Heart right ventricle (tissue), 16 donors: ENCODE data around the gene OVOL3. TPM values are rescaled to one million over a fixed set of nuclear protein-coding genes. Genes with fewer than 3 reads are reported as not detected.

Experiments
- ATAC-seq, 8 donors: fragments of 200-7000 bp; cut with Tn5 transposase; one replicate each; pipeline ENCODE4 v1.9.1; 2020; ENCODE audit warnings: mild to moderate bottlenecking in 8 of 8, moderate library complexity in 8 of 8, moderate number of reproducible peaks in 1 of 8
- DNase-seq, 2 donors: peaks; one replicate each; pipeline ENCODE4 v3.0.0-alpha.2; 2020
- H3K27ac ChIP-seq, 10 donors: fragments of 200-600 bp; sonication (generic) in 2 of 10; one replicate each; pipeline versions ENCODE4 v1.5.0 to v1.8.0; 2020 to 2022; ENCODE audit warnings: mild to moderate bottlenecking in 3 of 10
- H3K27me3 ChIP-seq, 7 donors: fragments of 200-600 bp; one replicate each; pipeline ENCODE4 v1.8.0; 2021 to 2022; ENCODE audit warnings: mild to moderate bottlenecking in 2 of 7
- H3K36me3 ChIP-seq, 9 donors: fragments of 200-600 bp; sonication (generic) in 1 of 9; one replicate each; pipeline versions ENCODE4 v1.5.0 to v1.8.0; 2020 to 2022; ENCODE audit warnings: mild to moderate bottlenecking in 2 of 9
- H3K4me1 ChIP-seq, 9 donors: fragments of 200-600 bp; sonication (generic) in 1 of 9; one replicate each; pipeline versions ENCODE4 v1.5.0 to v1.8.0; 2020 to 2022; ENCODE audit warnings: mild to moderate bottlenecking in 4 of 9
- H3K4me3 ChIP-seq, 10 donors: fragments of 200-600 bp; sonication (generic) in 2 of 10; one replicate each; pipeline versions ENCODE4 v1.5.0 to v1.8.0; 2020 to 2022; ENCODE audit warnings: mild to moderate bottlenecking in 7 of 10, moderate library complexity in 2 of 10
- H3K9me3 ChIP-seq, 11 donors: fragments of 200-600 bp in 10 of 11; sonication (generic) in 2 of 11; one replicate each; pipeline versions ENCODE4 v1.5.0 to v1.8.0; 2013 to 2022; ENCODE audit warnings: mild to moderate bottlenecking in 2 of 11, control low read depth in 1 of 11, moderate library complexity in 1 of 11
- CTCF ChIP-seq, 9 donors: fragments of 200-600 bp; sonication (generic) in 2 of 9; IDR thresholded peaks; one replicate each; pipeline versions ENCODE4 v1.5.0 to v1.8.0; 2021 to 2022; ENCODE audit warnings: antibody characterized with exemption in 9 of 9, mild to moderate bottlenecking in 5 of 9, moderate library complexity in 1 of 9
- WGBS, 2 donors: extraction: QIAGEN DNeasy Blood & Tissue Kit; methylation state at CpG; one replicate each; pipeline ENCODE4 v1.1.7; 2013; ENCODE audit warnings: inconsistent platforms in 1 of 2; 5-methylcytosine and 5-hydroxymethylcytosine counted together
- intact Hi-C, 10 donors: fragments of 100-400 bp; cut with DNase I; formaldehyde crosslinking; loops; one replicate each; pipeline versions ENCODE4 v1.11.1 to v1.14.2; 2022
- polyA plus RNA-seq, 2 donors: library from polyadenylated mRNA; stranded (reverse); fragments of 200-250 nt; gene quantifications; one replicate each; pipeline ENCODE4 v1.2.3, GENCODE V29; 2013
- total RNA-seq, 10 donors: library from RNA; stranded (reverse); fragmentation: NEBNext Ultra II Directional in 3 of 10; extraction: Animal tissue kit (Norgen Biotek cat#: 25700) in 3 of 10; gene quantifications; one replicate each; pipeline versions ENCODE4 v1.2.1 to v1.2.4, GENCODE V29; 2021 to 2023
- donor health status: Arrhythmogenic right ventricular cardiomyopathy.
- donor health status: ischemic (EF 13 %, LVEDD 7.1; RV severe dilation, severe dysfunction).
- donor health status: healthy with polysubstance abuse.
- donor health status: DM: no; HTN: yes; CAD: no.
- donor health status: DM: no; HTN: no; CAD: no.
- donor health status: ischemic (EF 25% LVEDD 6.9; RV normal size, moderate dysfunction).
- donor health status: ischemic (EF 25% LVEDD 5.7; RV mildly dilated, moderate dysfunction).
- donor health status: healthy.
- donor health status: DM: yes; HTN: yes; CAD: no.
- donor health status: Ischemic cardiomyopathy.
- donor health status: ischemic (EF 35%, LVEDD 5.7; RV mildly dilated, moderate dysfunction).
- donor health status: nonischemic (EF 11% LVEDD 7.7; RV severe dilation, severe dysfunction).
- donor health status: DM: yes; HTN: yes; CAD: no.
- donor health status: PGD.
- donor health status: ischemic (EF 29% LVEDD 5.4; RV normal size, mild dysfunction).
- donor health status: nonischemic (EF 23%, LVEDD 6.1; RV moderate dilation, normal function).

Gene OVOL3
- total and polyA plus RNA-seq, 12 donors = not detected

- no peak for DNase-seq
- H3K4me3 ChIP-seq = no peak overlapping the region
- no peaks in the 10 kb centered on the region for H3K27me3 ChIP-seq
- no peak for TF ChIP-seq CTCF (IDR thresholded peaks at IDR 0.05)
- ATAC-seq = peak in 3 of 8 donors; percentile 34 to 51 (median 41)
- H3K9me3 ChIP-seq = no peaks in the 10 kb centered on the region
- H3K4me1 ChIP-seq = peaks cover 0 to 36% (median 7%) of the 10 kb centered on the region in 9 donors
- H3K27ac ChIP-seq = peak overlapping the region in 7 of 10 donors; percentile 17 to 68 (median 41)
- peaks cover 0 to 30% (median 0%) of the 10 kb centered on the region in 9 donors for H3K36me3 ChIP-seq
- WGBS, 2 donors = 42 to 61% methylated on average over 7 of the region's 7 CpGs
- intact Hi-C loops = no loop called here
Measured at GRCh38 chr19:36160821-36161596, 50.1 kb downstream of the OVOL3 start.

Other genes with a start within 250 kb of the OVOL3 start
- 10 to 100 TPM; 13.6 to 63.5 (median 26.0) TPM for gene APLP1, start 242.6 kb upstream of the OVOL3 start, total RNA-seq
- 10 to 100 TPM in 1 of 2 donors, 1 to 10 TPM in 1; 2.7 to 24.2 TPM for gene APLP1, start 242.6 kb upstream of the OVOL3 start, polyA plus RNA-seq
- gene NFKBID, start 210.6 kb upstream of the OVOL3 start, total RNA-seq = 1 to 10 TPM in 9 of 10 donors, under 1 TPM in 1; 0.66 to 7.8 (median 3.7) TPM
- gene NFKBID, start 210.6 kb upstream of the OVOL3 start, polyA plus RNA-seq = 1 to 10 TPM; 2.3 to 4.8 TPM
- 10 to 100 TPM in 1 of 10 donors, 1 to 10 TPM in 9; 1.7 to 22.8 (median 4.5) TPM for gene HCST, start 208.6 kb upstream of the OVOL3 start, total RNA-seq
- gene HCST, start 208.6 kb upstream of the OVOL3 start, polyA plus RNA-seq = 10 to 100 TPM; 10.6 to 17.6 TPM
- gene TYROBP, start 202.8 kb upstream of the OVOL3 start, total RNA-seq = 100 to 1,000 TPM in 1 of 10 donors, 10 to 100 TPM in 6, 1 to 10 TPM in 3; 8.4 to 122 (median 18.2) TPM
- gene TYROBP, start 202.8 kb upstream of the OVOL3 start, polyA plus RNA-seq = 10 to 100 TPM; 23.9 to 60.9 TPM
- gene LRFN3, start 174.8 kb upstream of the OVOL3 start, total RNA-seq = 1 to 10 TPM; 3.4 to 9.6 (median 5.8) TPM
- gene LRFN3, start 174.8 kb upstream of the OVOL3 start, polyA plus RNA-seq = 1 to 10 TPM; 3.7 to 8.2 TPM
- 10 to 100 TPM in 5 of 10 donors, 1 to 10 TPM in 5; 7.3 to 13.4 (median 10.2) TPM for gene SDHAF1, start 116.0 kb upstream of the OVOL3 start, total RNA-seq
- gene SDHAF1, start 116.0 kb upstream of the OVOL3 start, polyA plus RNA-seq = 10 to 100 TPM in 1 of 2 donors, 1 to 10 TPM in 1; 7.7 to 26.6 TPM
- gene SYNE4, start 102.3 kb upstream of the OVOL3 start, total RNA-seq = under 1 TPM in 3 of 10 donors, not detected in 7; 0.26 to 0.62 (median 0.42) TPM
- gene SYNE4, start 102.3 kb upstream of the OVOL3 start, polyA plus RNA-seq = under 1 TPM; 0.29 to 0.37 TPM
- gene ALKBH6, start 96.9 kb upstream of the OVOL3 start, total RNA-seq = 10 to 100 TPM in 6 of 10 donors, 1 to 10 TPM in 4; 7.9 to 12.4 (median 10.2) TPM
- 10 to 100 TPM; 16.2 to 18.9 TPM for gene ALKBH6, start 96.9 kb upstream of the OVOL3 start, polyA plus RNA-seq
- 1 to 10 TPM; 1.2 to 7.5 (median 4.7) TPM for gene CLIP3, start 78.3 kb upstream of the OVOL3 start, total RNA-seq
- gene CLIP3, start 78.3 kb upstream of the OVOL3 start, polyA plus RNA-seq = 1 to 10 TPM; 2.2 to 2.6 TPM
- gene THAP8, start 56.9 kb upstream of the OVOL3 start, total RNA-seq = 1 to 10 TPM; 2.7 to 7.7 (median 3.5) TPM
- gene THAP8, start 56.9 kb upstream of the OVOL3 start, polyA plus RNA-seq = 1 to 10 TPM; 5.3 to 6.2 TPM
- gene WDR62, start 56.2 kb upstream of the OVOL3 start, total RNA-seq = 10 to 100 TPM in 7 of 10 donors, 1 to 10 TPM in 3; 6.0 to 33.7 (median 12.9) TPM
- 10 to 100 TPM in 1 of 2 donors, 1 to 10 TPM in 1; 1.6 to 22.1 TPM for gene WDR62, start 56.2 kb upstream of the OVOL3 start, polyA plus RNA-seq
- 100 to 1,000 TPM in 6 of 10 donors, 10 to 100 TPM in 4; 83.7 to 139 (median 105) TPM for gene POLR2I, start 3.7 kb downstream of the OVOL3 start, total RNA-seq
- 100 to 1,000 TPM; 153 TPM for gene POLR2I, start 3.7 kb downstream of the OVOL3 start, polyA plus RNA-seq
- gene TBCB, start 4.3 kb downstream of the OVOL3 start, total RNA-seq = 100 to 1,000 TPM in 4 of 10 donors, 10 to 100 TPM in 6; 73.0 to 134 (median 97.3) TPM
- 100 to 1,000 TPM; 142 to 193 TPM for gene TBCB, start 4.3 kb downstream of the OVOL3 start, polyA plus RNA-seq
- 1,000 to 10,000 TPM in 1 of 10 donors, 100 to 1,000 TPM in 9; 800 to 1,095 (median 894) TPM for gene CAPNS1, start 28.9 kb downstream of the OVOL3 start, total RNA-seq
- gene CAPNS1, start 28.9 kb downstream of the OVOL3 start, polyA plus RNA-seq = 1,000 to 10,000 TPM in 1 of 2 donors, 100 to 1,000 TPM in 1; 745 to 1,027 TPM
- gene COX7A1, start 41.3 kb downstream of the OVOL3 start, total RNA-seq = 1,000 to 10,000 TPM; 1,564 to 3,571 (median 2,793) TPM
- 1,000 to 10,000 TPM in 1 of 2 donors, 100 to 1,000 TPM in 1; 850 to 2,441 TPM for gene COX7A1, start 41.3 kb downstream of the OVOL3 start, polyA plus RNA-seq
- gene ZNF565, start 103.5 kb downstream of the OVOL3 start, total RNA-seq = 1 to 10 TPM; 2.6 to 5.1 (median 3.6) TPM
- gene ZNF565, start 103.5 kb downstream of the OVOL3 start, polyA plus RNA-seq = 1 to 10 TPM; 2.2 to 3.3 TPM
- gene ZNF146, start 104.0 kb downstream of the OVOL3 start, total RNA-seq = 10 to 100 TPM; 25.7 to 42.1 (median 32.6) TPM
- 10 to 100 TPM; 20.1 to 27.3 TPM for gene ZNF146, start 104.0 kb downstream of the OVOL3 start, polyA plus RNA-seq